H1 (cell line): ENCODE results near the gene TRPV2. TPM values are rescaled to one million over a fixed set of nuclear protein-coding genes. Genes with fewer than 3 reads are reported as not detected.

Source experiments
- CTCF ChIA-PET: fragments of 300-600 bp; sonication (Branson Sonifier 250); formaldehyde crosslinking; loops from one replicate; lab custom pipeline; 2021; ENCODE audit not compliant: partially characterized antibody; lab: Charles Lee
- POLR2A ChIA-PET: fragments of 300-600 bp; sonication (Branson Sonifier 250); formaldehyde crosslinking; loops from one replicate; lab custom pipeline; 2021; ENCODE audit warnings: inconsistent platforms; ENCODE audit not compliant: partially characterized antibody; lab: Charles Lee
- DNase-seq, 2 experiments: peaks; one replicate each; pipeline versions ENCODE4 v3.0.0 to v3.0.0-alpha.2; 2010 to 2022; ENCODE audit warnings: low spot score in 2 of 2, low read depth in 1 of 2, mixed read lengths in 1 of 2
- FAIRE-seq: peaks from 2 replicates; lab custom pipeline; 2011; peaks lifted over from hg19 to GRCh38; lab: Jason Lieb, UNC
- H2AFZ ChIP-seq: 2 replicates; pipeline ENCODE4 v1.8.1; 2012; ENCODE audit warnings: low read length, inconsistent platforms
- H2AK5ac ChIP-seq: 2 replicates; pipeline ENCODE4 v1.6.1; 2013; ENCODE audit warnings: low read depth, low read length
- H2BK120ac ChIP-seq: replicated peaks from 2 replicates; pipeline ENCODE3; 2013; ENCODE audit warnings: low read depth, low read length, inconsistent platforms
- H2BK12ac ChIP-seq: 2 replicates; pipeline ENCODE4 v1.6.1; 2013; ENCODE audit warnings: low read depth, low read length
- H2BK15ac ChIP-seq: 2 replicates; pipeline ENCODE4 v1.6.1; 2013; ENCODE audit warnings: low read length
- H2BK20ac ChIP-seq: 2 replicates; pipeline ENCODE4 v1.6.1; 2013; ENCODE audit warnings: low read length
- H2BK5ac ChIP-seq: 2 replicates; pipeline ENCODE4 v1.6.1; 2013; ENCODE audit warnings: low read depth, low read length
- H3K14ac ChIP-seq: 2 replicates; pipeline ENCODE4 v1.6.1; 2013; ENCODE audit warnings: inconsistent platforms; ENCODE audit not compliant: insufficient read length
- H3K18ac ChIP-seq: 2 replicates; pipeline ENCODE4 v1.6.1; 2013; ENCODE audit warnings: low read length; ENCODE audit errors: extremely low read depth
- H3K23ac ChIP-seq: 2 replicates; pipeline ENCODE4 v1.6.1; 2013; ENCODE audit warnings: inconsistent platforms; ENCODE audit not compliant: insufficient read length
- H3K23me2 ChIP-seq: 2 replicates; pipeline ENCODE4 v1.6.1; 2013; ENCODE audit warnings: low read depth, low read length
- H3K27ac ChIP-seq: 2 replicates; pipeline ENCODE4 v1.6.1; 2011; ENCODE audit warnings: low read depth, low read length, inconsistent platforms
- H3K27me3 ChIP-seq, 4 experiments: replicated peaks in 1 of 4; 1 replicate in 1 of 4; 2 replicates in 3 of 4; pipeline versions ENCODE4 v1.6.1 to v1.8.1; 2011 to 2013; ENCODE audit warnings: low read length in 3 of 4, mild to moderate bottlenecking in 3 of 4, inconsistent platforms in 2 of 4, mixed read lengths in 2 of 4, moderate library complexity in 1 of 4; ENCODE audit not compliant: control insufficient read depth in 3 of 4, insufficient read depth in 3 of 4; ENCODE audit errors: extremely low read depth in 1 of 4
- H3K36me3 ChIP-seq, 4 experiments: 2 replicates each; pipeline versions ENCODE4 v1.6.1 to v1.8.1; 2011 to 2013; ENCODE audit warnings: mild to moderate bottlenecking in 4 of 4, low read length in 3 of 4, moderate library complexity in 2 of 4, control low read depth in 1 of 4, inconsistent platforms in 1 of 4; ENCODE audit not compliant: insufficient read depth in 4 of 4, control insufficient read depth in 2 of 4
- H3K4ac ChIP-seq: replicated peaks from 2 replicates; pipeline ENCODE3; 2013; ENCODE audit warnings: low read length, low read depth, mixed read lengths, inconsistent platforms; ENCODE audit not compliant: insufficient read length
- H3K4me1 ChIP-seq, 4 experiments: replicated peaks in 1 of 4; 1 replicate in 1 of 4; 2 replicates in 3 of 4; pipeline versions ENCODE4 v1.6.1 to v1.8.1; 2011 to 2013; ENCODE audit warnings: low read length in 3 of 4, inconsistent platforms in 2 of 4, mixed read lengths in 1 of 4; ENCODE audit not compliant: insufficient read depth in 4 of 4, control insufficient read depth in 3 of 4
- H3K4me2 ChIP-seq, 2 experiments: 2 replicates each; pipeline versions ENCODE4 v1.6.1 to v1.8.1; 2011 to 2013; ENCODE audit warnings: low read depth in 2 of 2, low read length in 2 of 2, control low read depth in 1 of 2, inconsistent platforms in 1 of 2, mild to moderate bottlenecking in 1 of 2; ENCODE audit not compliant: insufficient read depth in 1 of 2
- H3K4me3 ChIP-seq, 4 experiments: fragments of 200-600, 300-600 bp in 1 of 4; sonication (generic), shearing (Covaris generic), sonication (Bioruptor Twin) in 1 of 4; 2 replicates each; pipeline versions ENCODE4 v1.5.1 to v1.8.1; 2011 to 2016; ENCODE audit warnings: low read length in 4 of 4, low read depth in 3 of 4, control low read depth in 2 of 4, inconsistent platforms in 2 of 4, mild to moderate bottlenecking in 2 of 4, mixed read lengths in 1 of 4, moderate library complexity in 1 of 4; ENCODE audit not compliant: insufficient read depth in 2 of 4; ENCODE audit errors: extremely low read depth in 1 of 4
- H3K56ac ChIP-seq: replicated peaks from 2 replicates; pipeline ENCODE3; 2013; ENCODE audit warnings: low read depth, mild to moderate bottlenecking, mixed read lengths, low read length, inconsistent platforms; ENCODE audit not compliant: insufficient read length
- H3K79me1 ChIP-seq: 2 replicates; pipeline ENCODE4 v1.6.1; 2013; ENCODE audit warnings: low read depth, low read length, control low read depth
- H3K79me2 ChIP-seq, 2 experiments: 2 replicates each; pipeline versions ENCODE4 v1.6.1 to v1.8.1; 2012 to 2013; ENCODE audit warnings: low read length in 2 of 2, mild to moderate bottlenecking in 2 of 2, inconsistent platforms in 1 of 2; ENCODE audit not compliant: insufficient read depth in 2 of 2, control insufficient read depth in 1 of 2
- H3K9ac ChIP-seq, 4 experiments: replicated peaks in 1 of 4; 1 replicate in 1 of 4; 2 replicates in 3 of 4; pipeline versions ENCODE4 v1.6.1 to v1.8.1; 2011 to 2013; ENCODE audit warnings: low read depth in 3 of 4, low read length in 3 of 4, control low read depth in 2 of 4, mild to moderate bottlenecking in 2 of 4, moderate library complexity in 2 of 4, inconsistent platforms in 1 of 4; ENCODE audit errors: extremely low read depth in 1 of 4
- H3K9me3 ChIP-seq, 2 experiments: 2 replicates each; pipeline versions ENCODE4 v1.6.1 to v1.8.1; 2012 to 2013; ENCODE audit warnings: mild to moderate bottlenecking in 2 of 2, moderate library complexity in 2 of 2, control low read depth in 1 of 2, inconsistent platforms in 1 of 2, low read depth in 1 of 2, low read length in 1 of 2, mixed read lengths in 1 of 2; ENCODE audit not compliant: insufficient read depth in 2 of 2
- H4K20me1 ChIP-seq, 2 experiments: replicated peaks in 1 of 2; 2 replicates each; pipeline versions ENCODE3 to v1.8.1; 2011 to 2013; ENCODE audit warnings: inconsistent platforms in 2 of 2, low read length in 2 of 2, mild to moderate bottlenecking in 1 of 2; ENCODE audit not compliant: insufficient read depth in 2 of 2, control insufficient read depth in 1 of 2
- H4K5ac ChIP-seq: 2 replicates; pipeline ENCODE4 v1.6.1; 2013; ENCODE audit warnings: low read length, low read depth, mixed read lengths, inconsistent platforms; ENCODE audit not compliant: insufficient read length
- H4K8ac ChIP-seq: 2 replicates; pipeline ENCODE4 v1.8.0; 2013; ENCODE audit warnings: mild to moderate bottlenecking, moderate library complexity, low read length, inconsistent platforms; ENCODE audit not compliant: insufficient read depth; ENCODE audit errors: extremely low read depth
- H4K91ac ChIP-seq: replicated peaks from 2 replicates; pipeline ENCODE3; 2013; ENCODE audit warnings: low read length, mixed read lengths, inconsistent platforms; ENCODE audit not compliant: insufficient read length
- HDAC6 ChIP-seq: IDR thresholded peaks from one replicate; pipeline ENCODE4 v1.7.1; 2012; ENCODE audit warnings: low read depth, mild to moderate bottlenecking, inconsistent platforms, low read length, moderate library complexity
- SIRT6 ChIP-seq: IDR thresholded peaks from one replicate; pipeline ENCODE4 v1.7.1; 2012; ENCODE audit warnings: low read length, inconsistent platforms
- YY1 ChIP-seq: IDR thresholded peaks from 2 replicates; pipeline ENCODE4 v1.6.1; 2011; ENCODE audit warnings: low read depth, mild to moderate bottlenecking, low read length
- WGBS, 2 experiments: shearing (Covaris generic) in 1 of 2; methylation state at CpG; one replicate each; pipeline versions ENCODE4 v1.1.6 to v1.1.7; 2013 to 2015; ENCODE audit warnings: low lambda C conversion rate in 2 of 2, mixed read lengths in 2 of 2, inconsistent platforms in 1 of 2, low coverage in 1 of 2, missing lambda C conversion rate in 1 of 2; ENCODE audit not compliant: insufficient replicate concordance in 2 of 2, insufficient coverage in 1 of 2, insufficient read length in 1 of 2; ENCODE audit errors: extremely low coverage in 1 of 2, missing lambda C conversion rate in 1 of 2; 5-methylcytosine and 5-hydroxymethylcytosine counted together
- polyA plus RNA-seq, 7 experiments: library from polyadenylated mRNA; depleted of rRNA in 3 of 7; stranded (reverse) in 5 of 7; unstranded in 2 of 7; fragments of >200 nt in 5 of 7; fragments of 200-250 nt in 2 of 7; gene quantifications; 1 replicate in 5 of 7; 2 replicates in 1 of 7; 4 replicates in 1 of 7; pipeline versions ENCODE4 v1.2.1 to v1.2.3, GENCODE V29; 2011 to 2013; ENCODE audit warnings: missing spikeins in 2 of 7, mixed read lengths in 2 of 7
- total RNA-seq: library from RNA; stranded (reverse); fragmentation: NEBNext Ultra II Directional; extraction: Animal tissue kit (Norgen Biotek cat#: 25700); gene quantifications from 2 replicates; pipeline ENCODE4 v1.2.1, GENCODE V29; 2021
- TF ChIP-seq, protein P1 (sequence below): IDR thresholded peaks from 2 replicates; pipeline ENCODE4 v1.6.1; 2011; ENCODE audit warnings: low read depth, mild to moderate bottlenecking, low read length; ENCODE audit not compliant: insufficient read depth

The TRPV2 gene
- total and polyA plus RNA-seq, 2 of the 8 experiments (the other 6 are each of a cell fraction or from before 2014, with no cell fraction given) = 1.7 to 2.1 TPM

DNA sequence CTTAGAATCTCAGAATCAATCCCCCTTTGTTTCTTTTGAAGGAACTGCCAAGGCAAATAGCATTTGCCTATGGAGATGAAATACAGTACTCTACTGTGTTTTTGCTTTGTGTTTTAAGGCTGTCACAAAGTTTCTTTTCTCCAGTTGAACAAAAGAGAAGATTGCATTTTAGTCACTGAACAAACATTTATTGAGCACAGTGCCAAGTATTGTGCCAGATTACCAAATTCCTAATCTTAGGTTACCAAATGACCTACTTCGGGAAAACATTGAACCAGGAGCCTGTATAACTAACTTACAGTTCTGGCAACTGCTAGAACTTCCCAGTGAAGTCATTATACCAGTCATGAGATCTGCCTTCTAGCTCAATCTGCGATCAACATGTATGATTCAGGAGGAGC is 37.4 kb upstream of the TRPV2 start:
- H3K4me1 ChIP-seq = peaks cover 0 to 2% (median 0%) of the 10 kb centered on the region in 4 experiments; a peak in 4 of 7 replicates
- no peak overlapping the region for H2AFZ ChIP-seq
- WGBS, 2 experiments = 97% methylated on average over 2 of the region's 2 CpGs; no CpG with 5 or more reads in 1 of the 2 experiments
- H3K4ac ChIP-seq = no peak overlapping the region
- H3K4me3 ChIP-seq = no peak overlapping the region
- H2BK120ac ChIP-seq = no peak overlapping the region
- H4K5ac ChIP-seq = no peak overlapping the region
- ChIA-PET POLR2A (interaction anchor here (0.6 to 1.6 kb wide), 6 partner anchors 8 to 61 kb away, joined by 3 to 7 read pairs (median 4); partner anchors contain the start of gene CENPV), CTCF (interaction anchor here (0.7 to 6.6 kb wide), 6 partner anchors 13 to 73 kb away, joined by 3 to 51 read pairs (median 4); partner anchors contain the start of gene TRPV2)
- no peak overlapping the region for H4K91ac ChIP-seq
- no peak overlapping the region for H4K8ac ChIP-seq
- H2AK5ac ChIP-seq = no peak overlapping the region
- peaks cover 0 to 18% of the 10 kb centered on the region in 2 experiments; a peak in 2 of 4 replicates for H3K79me2 ChIP-seq
- H3K27ac ChIP-seq = no peak overlapping the region
- H3K14ac ChIP-seq = no peak overlapping the region
- H2BK20ac ChIP-seq = no peak overlapping the region
- H3K4me2 ChIP-seq = no peak overlapping the region
- no peak overlapping the region for H2BK12ac ChIP-seq
- no peak for DNase-seq
- no peak for FAIRE-seq
- peaks cover 3 to 6% of the 10 kb centered on the region in 2 experiments for H4K20me1 ChIP-seq
- no peak for TF ChIP-seq SIRT6
- TF ChIP-seq, protein P1, sequence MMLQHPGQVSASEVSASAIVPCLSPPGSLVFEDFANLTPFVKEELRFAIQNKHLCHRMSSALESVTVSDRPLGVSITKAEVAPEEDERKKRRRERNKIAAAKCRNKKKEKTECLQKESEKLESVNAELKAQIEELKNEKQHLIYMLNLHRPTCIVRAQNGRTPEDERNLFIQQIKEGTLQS = no peak
- TF ChIP-seq YY1 = no peak
- TF ChIP-seq HDAC6 = no peak
- H3K18ac ChIP-seq = no peak overlapping the region
- peaks cover 2% of the 10 kb centered on the region for H3K23me2 ChIP-seq
- H2BK15ac ChIP-seq = no peak overlapping the region
- H3K79me1 ChIP-seq = 0 out of 2 replicates have a peak, but pooled peaks cover 2% of the 10 kb centered on the region
- peaks cover 4 to 14% (median 8%) of the 10 kb centered on the region in 4 experiments for H3K36me3 ChIP-seq
- H3K56ac ChIP-seq = no peak overlapping the region
- no peaks in the 10 kb centered on the region for H3K9me3 ChIP-seq
- H2BK5ac ChIP-seq = no peak overlapping the region
- no peak overlapping the region for H3K9ac ChIP-seq
- no peak overlapping the region for H3K23ac ChIP-seq
- no peaks in the 10 kb centered on the region for H3K27me3 ChIP-seq
